ENCODE results near the gene OBP2A.
"Not testable (repeated sequence)": the region's sequence is repeated elsewhere in the genome, so short reads cannot be mapped to it uniquely, and the experiment has no call there.

Gene OBP2A

DNA sequence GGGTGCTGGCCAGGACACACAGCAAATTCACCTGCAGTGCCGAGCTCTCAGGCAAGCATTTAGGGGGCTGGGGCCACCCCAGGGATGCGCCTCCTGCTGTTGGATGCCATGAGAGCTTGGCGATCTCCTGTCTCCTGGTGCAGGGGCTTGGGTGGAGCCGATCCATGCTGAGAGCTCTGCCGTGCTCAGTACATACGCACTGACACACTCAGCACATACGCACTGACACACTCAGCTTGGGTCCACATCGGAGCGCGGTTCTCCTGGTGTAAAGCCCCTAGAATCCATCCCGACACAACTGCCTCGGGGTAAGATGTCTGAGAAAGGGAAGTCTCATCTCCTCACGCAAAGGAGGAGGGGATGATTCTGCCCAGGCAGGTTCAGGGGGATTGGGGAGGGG, 10.3 kb upstream of the OBP2A start:
- H3K36me3 ChIP-seq (ENCODE audit: control insufficient read depth, insufficient read depth, low read length); H3K9ac ChIP-seq (ENCODE audit: low read length); H3K4me3 ChIP-seq (ENCODE audit: low read length); H3K27me3 ChIP-seq (ENCODE audit: control insufficient read depth, insufficient read depth, low read length); H3K9me3 ChIP-seq (ENCODE audit: control insufficient read depth, low read length); H3K4me1 ChIP-seq (ENCODE audit: control insufficient read depth, insufficient read depth, low read length): not testable (repeated sequence)

DNA sequence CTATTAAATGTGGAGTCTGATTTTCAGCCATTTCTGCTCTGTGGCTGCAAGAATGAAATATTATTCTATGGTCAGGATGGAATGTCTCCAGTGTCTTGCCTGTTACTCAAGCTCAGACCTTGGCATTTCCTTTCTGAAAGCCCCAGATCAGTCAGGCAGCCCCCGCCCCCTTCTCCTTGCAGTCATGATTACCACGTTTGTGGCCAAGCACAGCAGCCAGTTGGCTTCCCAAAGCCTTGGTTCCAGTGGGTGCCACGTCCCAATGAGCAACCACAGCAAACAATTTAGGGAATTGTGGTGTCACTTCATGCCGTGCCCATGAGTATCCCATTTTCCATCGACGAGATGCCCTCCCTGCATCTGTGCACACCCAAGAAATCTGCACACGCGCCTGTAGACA, 9.7 kb upstream of the OBP2A start:
- no peaks in the 10 kb centered on the region for H3K36me3 ChIP-seq (ENCODE audit: control insufficient read depth, insufficient read depth, low read length)
- no peaks in the 10 kb centered on the region for H3K4me1 ChIP-seq (ENCODE audit: control insufficient read depth, insufficient read depth, low read length)
- no peak overlapping the region for H3K9ac ChIP-seq (ENCODE audit: low read length)
- H3K27me3 ChIP-seq (ENCODE audit: control insufficient read depth, insufficient read depth, low read length) = no peaks in the 10 kb centered on the region
- H3K9me3 ChIP-seq (ENCODE audit: control insufficient read depth, low read length) = no peaks in the 10 kb centered on the region
- H3K4me3 ChIP-seq (ENCODE audit: low read length) = no peak overlapping the region

DNA sequence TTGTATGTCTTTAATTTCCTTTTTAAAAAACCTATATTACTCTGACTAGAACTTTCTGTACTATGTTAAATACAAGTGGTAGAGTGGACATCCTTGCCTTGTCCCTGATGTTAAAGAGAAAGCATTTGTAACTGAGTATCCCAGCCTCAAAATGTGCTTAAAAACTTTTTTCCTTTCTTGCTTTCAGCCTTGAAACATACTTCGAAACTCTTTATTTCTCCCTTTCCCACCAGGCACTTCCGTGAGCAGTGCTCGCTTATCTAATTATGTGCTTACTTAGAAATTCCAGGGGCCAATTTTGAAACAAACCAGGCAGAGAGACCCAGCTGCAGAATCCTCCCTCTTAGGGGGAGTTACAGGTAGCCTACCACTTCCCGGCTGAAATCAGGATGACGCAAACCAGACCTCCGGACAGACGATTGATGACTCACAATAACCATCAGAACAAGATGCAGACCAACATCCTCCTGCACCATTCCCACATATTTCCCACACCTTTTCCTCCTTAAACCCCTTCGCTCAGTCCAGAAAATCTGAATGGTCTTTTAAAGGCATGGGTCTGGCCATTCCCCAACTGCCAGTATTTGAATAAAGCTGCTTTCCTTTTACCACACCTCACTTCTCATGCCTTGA, 2.5 kb upstream of the OBP2A start:
- H3K9ac ChIP-seq (ENCODE audit: low read length); H3K27me3 ChIP-seq (ENCODE audit: control insufficient read depth, insufficient read depth, low read length); H3K4me3 ChIP-seq (ENCODE audit: low read length); H3K9me3 ChIP-seq (ENCODE audit: control insufficient read depth, low read length); H3K36me3 ChIP-seq (ENCODE audit: control insufficient read depth, insufficient read depth, low read length); H3K4me1 ChIP-seq (ENCODE audit: control insufficient read depth, insufficient read depth, low read length): not testable (repeated sequence)

DNA sequence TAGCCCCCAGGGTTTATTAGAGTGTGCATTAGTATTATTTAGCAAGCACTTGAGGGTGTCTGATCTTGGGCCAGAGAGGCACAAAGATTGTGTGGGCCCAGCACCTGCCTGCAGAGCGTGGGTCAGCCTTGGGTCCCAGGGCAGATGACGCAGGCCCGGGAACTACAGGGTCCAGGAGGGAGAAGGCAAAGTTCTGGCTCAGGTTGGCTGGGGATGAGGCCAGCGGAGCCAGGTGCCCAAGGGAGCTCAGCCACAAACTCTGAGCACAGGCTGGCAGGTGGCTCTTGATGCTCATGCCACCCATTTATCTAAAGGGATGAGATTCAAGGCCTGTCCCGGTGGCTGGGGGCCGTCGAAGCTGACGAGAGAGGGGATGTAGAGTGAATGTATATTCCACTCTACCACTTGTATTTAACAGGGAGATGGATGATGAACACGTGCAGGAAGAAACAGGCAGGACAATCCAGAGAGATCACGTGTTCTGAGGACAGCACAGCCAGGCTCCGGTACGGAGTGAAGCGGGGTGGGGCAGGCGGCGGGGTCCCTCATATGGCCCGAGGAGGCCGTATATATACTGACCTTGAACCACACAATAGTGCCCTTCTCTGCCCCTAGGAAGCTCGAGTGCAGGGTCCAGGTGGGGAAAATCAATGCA, 818 bp upstream of the OBP2A start:
- no peak overlapping the region for H3K9ac ChIP-seq (ENCODE audit: low read length)
- H3K36me3 ChIP-seq (ENCODE audit: control insufficient read depth, insufficient read depth, low read length) = no peaks in the 10 kb centered on the region
- no peaks in the 10 kb centered on the region for H3K9me3 ChIP-seq (ENCODE audit: control insufficient read depth, low read length)
- no peak overlapping the region for H3K4me3 ChIP-seq (ENCODE audit: low read length)
- no peaks in the 10 kb centered on the region for H3K4me1 ChIP-seq (ENCODE audit: control insufficient read depth, insufficient read depth, low read length)
- H3K27me3 ChIP-seq (ENCODE audit: control insufficient read depth, insufficient read depth, low read length) = no peaks in the 10 kb centered on the region

DNA sequence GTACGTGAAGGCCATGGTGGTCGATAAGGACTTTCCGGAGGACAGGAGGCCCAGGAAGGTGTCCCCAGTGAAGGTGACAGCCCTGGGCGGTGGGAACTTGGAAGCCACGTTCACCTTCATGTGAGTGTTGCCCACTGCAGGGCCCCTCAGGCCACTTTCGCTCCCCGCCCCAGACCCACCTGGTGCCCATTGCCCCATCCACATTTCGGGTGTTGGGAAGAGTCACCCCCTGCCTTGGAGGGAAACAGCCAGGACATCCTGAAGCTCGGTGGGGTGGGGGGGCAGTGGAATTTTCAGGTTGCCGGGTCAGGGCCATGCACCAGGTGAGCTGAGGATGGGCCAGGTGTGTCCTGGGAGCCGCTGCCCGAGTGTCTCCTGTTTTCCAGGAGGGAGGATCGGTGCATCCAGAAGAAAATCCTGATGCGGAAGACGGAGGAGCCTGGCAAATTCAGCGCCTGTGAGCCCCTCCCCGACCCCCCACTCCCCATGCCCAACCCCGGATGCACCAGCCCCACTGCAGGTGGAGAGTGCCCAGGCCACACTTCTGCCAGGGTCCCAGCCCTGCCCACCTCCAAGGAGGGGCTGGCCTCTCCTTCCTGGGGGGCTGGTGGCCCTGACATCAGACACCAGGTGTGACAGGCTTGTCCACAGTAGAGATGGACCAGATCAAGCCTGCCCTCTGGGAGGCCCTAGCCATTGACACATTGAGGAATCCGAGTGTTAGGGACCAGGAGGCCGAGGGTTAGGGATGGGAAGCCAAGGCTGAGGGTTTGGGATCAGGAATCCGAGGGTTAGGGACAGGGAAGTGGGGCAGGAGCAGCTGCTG, 1.1 kb downstream of the OBP2A start:
- H3K27me3 ChIP-seq (ENCODE audit: control insufficient read depth, insufficient read depth, low read length); H3K9ac ChIP-seq (ENCODE audit: low read length); H3K4me3 ChIP-seq (ENCODE audit: low read length); H3K9me3 ChIP-seq (ENCODE audit: control insufficient read depth, low read length); H3K4me1 ChIP-seq (ENCODE audit: control insufficient read depth, insufficient read depth, low read length); H3K36me3 ChIP-seq (ENCODE audit: control insufficient read depth, insufficient read depth, low read length): not testable (repeated sequence)

DNA sequence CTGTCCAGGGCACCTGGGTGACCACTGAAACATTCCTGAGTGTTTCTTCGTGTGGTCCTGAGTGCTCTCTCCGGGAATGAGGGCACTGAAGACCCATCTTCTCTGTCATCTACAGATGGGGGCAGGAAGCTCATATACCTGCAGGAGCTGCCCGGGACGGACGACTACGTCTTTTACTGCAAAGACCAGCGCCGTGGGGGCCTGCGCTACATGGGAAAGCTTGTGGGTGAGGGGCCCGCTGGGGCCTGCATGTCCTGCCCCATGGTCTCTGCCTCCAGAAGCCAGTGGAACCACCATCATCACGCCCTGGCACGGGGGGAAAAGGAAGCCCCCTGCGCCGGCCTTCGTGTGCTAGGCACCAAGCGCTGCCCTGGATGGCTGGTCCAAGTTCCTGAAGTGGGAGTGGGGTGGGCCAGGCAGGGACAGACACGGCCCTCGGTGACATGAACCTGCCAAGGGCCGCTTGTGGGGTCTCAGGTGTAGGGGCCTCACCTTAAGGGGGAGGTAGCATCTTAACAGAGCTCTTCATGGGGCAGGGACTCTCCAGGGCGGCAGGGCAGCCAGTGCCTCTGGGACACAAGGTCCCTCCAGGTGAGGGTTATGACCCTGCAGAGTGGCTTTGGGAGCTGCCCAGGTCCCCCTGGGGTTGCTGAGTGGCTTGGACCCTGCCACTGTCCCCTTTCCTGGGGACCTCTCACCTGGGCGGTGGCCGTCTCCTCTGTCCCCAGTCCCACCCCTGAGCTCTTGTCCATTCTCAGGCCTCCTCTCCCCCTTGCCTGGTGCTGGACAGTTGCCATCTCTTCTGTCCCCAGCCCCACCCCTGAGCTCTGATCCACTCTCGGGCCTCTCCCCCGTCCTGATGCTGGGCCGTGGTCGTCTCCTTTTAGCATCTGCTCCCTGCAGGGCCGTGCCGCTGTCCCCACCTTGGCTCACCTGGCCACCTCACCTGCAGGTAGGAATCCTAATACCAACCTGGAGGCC, 2.1 kb downstream of the OBP2A start:
- no peaks in the 10 kb centered on the region for H3K9me3 ChIP-seq (ENCODE audit: control insufficient read depth, low read length)
- H3K36me3 ChIP-seq (ENCODE audit: control insufficient read depth, insufficient read depth, low read length) = no peaks in the 10 kb centered on the region
- no peaks in the 10 kb centered on the region for H3K4me1 ChIP-seq (ENCODE audit: control insufficient read depth, insufficient read depth, low read length)
- no peaks in the 10 kb centered on the region for H3K27me3 ChIP-seq (ENCODE audit: control insufficient read depth, insufficient read depth, low read length)
- H3K9ac ChIP-seq (ENCODE audit: low read length) = no peak overlapping the region
- no peak overlapping the region for H3K4me3 ChIP-seq (ENCODE audit: low read length)

DNA sequence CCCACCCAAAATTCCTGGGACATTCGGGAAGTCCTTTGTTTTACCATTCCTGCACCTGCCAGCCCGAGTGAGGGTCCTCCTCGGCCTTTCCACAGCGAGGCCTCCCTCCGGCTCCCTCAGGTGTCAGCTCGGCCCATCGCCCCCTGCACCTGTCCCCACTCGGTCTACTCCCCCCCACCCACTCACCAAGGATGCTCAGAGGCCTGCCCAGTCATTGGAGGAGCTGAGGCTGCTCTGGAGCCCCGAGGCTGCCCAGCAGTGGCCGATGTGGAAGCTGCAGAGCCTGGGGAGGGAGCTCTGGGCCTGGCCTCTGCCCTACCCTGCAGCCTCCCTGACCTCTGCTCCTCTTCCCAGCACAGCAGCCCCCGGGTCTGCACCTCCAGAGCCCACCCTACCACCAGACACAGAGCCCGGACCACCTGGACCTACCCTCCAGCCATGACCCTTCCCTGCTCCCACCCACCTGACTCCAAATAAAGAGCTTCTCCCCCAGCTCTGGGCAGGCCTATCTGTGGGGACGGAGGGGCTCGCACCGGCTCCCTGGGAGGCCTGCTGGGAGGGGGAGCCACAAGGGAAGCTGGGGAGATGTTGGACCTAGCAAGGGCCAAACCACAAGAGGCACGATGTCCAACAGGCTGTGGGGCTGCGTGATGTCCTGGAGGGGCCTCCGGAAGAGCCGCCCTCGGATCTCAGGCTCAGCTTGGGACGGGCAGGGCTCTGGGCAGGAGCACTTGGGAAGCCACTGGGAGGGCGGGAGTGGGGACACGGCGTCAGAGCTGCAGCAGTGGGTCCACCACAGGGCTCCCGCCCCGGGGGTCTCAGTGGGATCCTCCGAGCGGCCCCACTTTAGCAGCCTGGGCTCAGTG, 3.8 kb downstream of the OBP2A start:
- H3K36me3 ChIP-seq (ENCODE audit: control insufficient read depth, insufficient read depth, low read length); H3K9ac ChIP-seq (ENCODE audit: low read length); H3K27me3 ChIP-seq (ENCODE audit: control insufficient read depth, insufficient read depth, low read length); H3K4me3 ChIP-seq (ENCODE audit: low read length); H3K4me1 ChIP-seq (ENCODE audit: control insufficient read depth, insufficient read depth, low read length); H3K9me3 ChIP-seq (ENCODE audit: control insufficient read depth, low read length): not testable (repeated sequence)

DNA sequence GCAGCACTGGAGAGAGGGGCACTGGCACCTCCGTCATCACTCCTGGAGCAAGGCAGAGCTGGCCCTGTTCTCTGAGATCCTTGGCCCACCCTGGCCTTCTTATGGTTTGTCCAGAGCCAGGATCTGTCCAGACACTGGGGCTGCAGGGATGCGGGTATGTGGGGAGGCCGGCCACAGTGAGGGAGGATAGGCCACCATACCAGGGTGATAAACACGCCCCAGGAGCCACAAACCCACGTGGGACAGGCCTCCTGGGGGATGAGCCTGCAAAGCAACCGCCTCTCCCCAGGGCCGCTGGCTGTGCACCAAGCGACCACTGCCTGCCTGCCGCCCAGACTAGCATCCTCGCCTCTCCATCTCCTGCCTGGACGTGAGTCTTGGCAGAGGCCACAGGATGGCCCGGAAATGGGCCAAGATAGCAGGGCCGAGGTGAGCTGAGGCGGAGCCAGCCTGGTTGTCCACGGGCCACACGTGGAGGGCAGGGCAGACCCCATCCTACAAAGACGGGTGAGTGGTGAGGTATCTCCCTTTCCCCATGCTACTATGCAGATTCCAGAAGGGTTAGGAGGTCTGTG, 4.5 kb downstream of the OBP2A start:
- Histone ChIP-seq H3K4me3 (ENCODE audit: low read length) (no peak overlapping the region), H3K9me3 (ENCODE audit: control insufficient read depth, low read length) (no peaks in the 10 kb centered on the region), H3K27me3 (ENCODE audit: control insufficient read depth, insufficient read depth, low read length) (no peaks in the 10 kb centered on the region), H3K36me3 (ENCODE audit: control insufficient read depth, insufficient read depth, low read length) (no peaks in the 10 kb centered on the region), H3K9ac (ENCODE audit: low read length) (no peak overlapping the region), H3K4me1 (ENCODE audit: control insufficient read depth, insufficient read depth, low read length) (no peaks in the 10 kb centered on the region)

DNA sequence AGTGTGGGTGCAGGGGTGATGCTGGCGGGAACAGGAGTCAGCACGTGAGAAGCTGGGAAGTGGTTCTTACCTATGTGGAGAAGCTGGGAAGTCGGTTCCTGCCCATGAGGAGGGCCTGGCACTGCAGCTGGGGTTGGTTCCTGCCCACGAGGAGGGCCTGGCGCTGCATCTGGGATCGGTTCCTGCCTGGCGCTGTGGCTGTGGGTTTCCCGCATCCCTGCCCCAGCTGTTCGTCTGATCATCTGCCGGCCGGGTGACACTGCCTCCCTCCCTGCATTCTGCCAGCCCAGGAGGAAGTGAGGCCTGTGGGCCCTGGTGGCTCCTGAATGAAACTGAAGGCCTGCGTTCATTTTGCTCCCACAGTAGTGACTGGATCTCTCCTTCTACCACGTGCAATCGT, 5.1 kb downstream of the OBP2A start:
- no peak overlapping the region for H3K9ac ChIP-seq (ENCODE audit: low read length)
- H3K4me3 ChIP-seq (ENCODE audit: low read length) = no peak overlapping the region
- H3K9me3 ChIP-seq (ENCODE audit: control insufficient read depth, low read length) = no peaks in the 10 kb centered on the region
- H3K36me3 ChIP-seq (ENCODE audit: control insufficient read depth, insufficient read depth, low read length) = no peaks in the 10 kb centered on the region
- no peaks in the 10 kb centered on the region for H3K27me3 ChIP-seq (ENCODE audit: control insufficient read depth, insufficient read depth, low read length)
- H3K4me1 ChIP-seq (ENCODE audit: control insufficient read depth, insufficient read depth, low read length) = no peaks in the 10 kb centered on the region

DNA sequence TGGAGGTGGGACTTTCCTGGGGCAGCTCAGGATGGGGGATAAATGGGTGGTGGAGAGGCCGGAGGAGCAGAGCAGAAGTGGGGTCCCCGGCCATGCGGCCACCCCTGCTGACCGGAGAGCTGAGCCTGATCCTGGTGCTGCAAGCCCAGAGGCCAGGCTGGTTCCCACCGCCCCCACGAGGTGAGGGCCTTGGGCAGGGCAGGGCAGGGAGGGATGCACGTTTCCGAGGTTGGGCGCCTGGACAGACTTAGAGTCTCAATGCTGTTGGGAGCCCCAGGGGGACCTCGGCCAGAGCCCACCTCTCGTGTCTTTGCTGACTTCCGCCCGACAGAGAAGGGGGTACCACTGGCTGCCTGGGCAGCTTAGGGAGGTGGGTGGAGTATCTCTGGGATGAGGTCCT, 5.5 kb downstream of the OBP2A start:
- H3K36me3 ChIP-seq (ENCODE audit: control insufficient read depth, insufficient read depth, low read length) = no peaks in the 10 kb centered on the region
- H3K4me3 ChIP-seq (ENCODE audit: low read length) = no peak overlapping the region
- no peaks in the 10 kb centered on the region for H3K9me3 ChIP-seq (ENCODE audit: control insufficient read depth, low read length)
- H3K9ac ChIP-seq (ENCODE audit: low read length) = no peak overlapping the region
- H3K4me1 ChIP-seq (ENCODE audit: control insufficient read depth, insufficient read depth, low read length) = no peaks in the 10 kb centered on the region
- H3K27me3 ChIP-seq (ENCODE audit: control insufficient read depth, insufficient read depth, low read length) = no peaks in the 10 kb centered on the region
